ENCODE data around the gene LTA4H.

- TF ChIP-seq POLR2AphosphoS5 (IDR thresholded peaks at IDR 0.05; ENCODE audit: low read depth, low read length) = peak; percentile 76
- peak; percentile 85 for TF ChIP-seq POLR2A (IDR thresholded peaks at IDR 0.05; ENCODE audit: low read depth, low read length)
These were observed at the start of gene LTA4H for GRCh38 chr12:96035283-96036236.

Measured in GM12892 (cell line).